WTC11 (cell line): ENCODE data around the gene SIPA1L3. TPM values are rescaled to one million over a fixed set of nuclear protein-coding genes. Genes with fewer than 3 reads are reported as not detected.
A peak's percentile ranks its signal among the peaks of the same experiment; 100 is the strongest.

Source experiments
- ATAC-seq: fragments of 200-7000 bp; cut with Tn5 transposase; 2 replicates; pipeline ENCODE4 v1.10.0; 2021; ENCODE audit warnings: mild to moderate bottlenecking, moderate library complexity
- CTCF ChIA-PET: fragments of 300-600 bp; sonication (Branson Sonifier 250); formaldehyde crosslinking; loops from one replicate; lab custom pipeline; 2021; ENCODE audit warnings: antibody characterized with exemption; lab: Charles Lee
- POLR2A ChIA-PET: fragments of 350-600 bp; sonication (Branson Sonifier 250); formaldehyde crosslinking; loops from one replicate; lab custom pipeline; 2021; ENCODE audit warnings: antibody characterized with exemption; lab: Charles Lee
- DNase-seq: peaks from one replicate; pipeline ENCODE4 v3.0.0; 2021; ENCODE audit warnings: low spot score
- H3K27ac Mint-ChIP-seq: 2 replicates; pipeline ENCODE4 v1.8.0; 2021; ENCODE audit warnings: mixed read lengths
- H3K27me3 Mint-ChIP-seq: 2 replicates; pipeline ENCODE4 v1.8.0; 2021; ENCODE audit warnings: low read depth, mild to moderate bottlenecking, moderate library complexity, mixed read lengths
- H3K36me3 Mint-ChIP-seq: 2 replicates; pipeline ENCODE4 v1.8.0; 2021; ENCODE audit warnings: mixed read lengths
- H3K4me1 Mint-ChIP-seq: 2 replicates; pipeline ENCODE4 v1.8.0; 2022; ENCODE audit warnings: mixed read lengths
- H3K4me3 Mint-ChIP-seq: 2 replicates; pipeline ENCODE4 v1.8.0; 2021; ENCODE audit warnings: mild to moderate bottlenecking, moderate library complexity, mixed read lengths
- H3K9me3 Mint-ChIP-seq: 2 replicates; pipeline ENCODE4 v1.8.0; 2021; ENCODE audit warnings: mixed read lengths
- ELF4 ChIP-seq: sonication (generic); formaldehyde crosslinking; IDR thresholded peaks from 2 replicates; pipeline ENCODE4 v1.8.1; 2022; ENCODE audit warnings: low read depth, mild to moderate bottlenecking, moderate library complexity, missing genetic modification reagents
- ETV6 ChIP-seq: sonication (generic); formaldehyde crosslinking; IDR thresholded peaks from 2 replicates; pipeline ENCODE4 v1.8.1; 2022; ENCODE audit warnings: mild to moderate bottlenecking, missing genetic modification reagents
- FOXJ3 ChIP-seq: sonication (generic); formaldehyde crosslinking; IDR thresholded peaks from 2 replicates; pipeline ENCODE4 v1.9.0; 2021; ENCODE audit warnings: missing genetic modification reagents, mild to moderate bottlenecking, borderline replicate concordance
- FOXK1 ChIP-seq: sonication (generic); formaldehyde crosslinking; IDR thresholded peaks from 2 replicates; pipeline ENCODE4 v1.8.0; 2022; ENCODE audit warnings: mild to moderate bottlenecking, moderate library complexity, missing genetic modification reagents
- GABPB1 ChIP-seq: sonication (generic); formaldehyde crosslinking; IDR thresholded peaks from 2 replicates; pipeline ENCODE4 v1.8.1; 2023; ENCODE audit warnings: mild to moderate bottlenecking, missing genetic modification reagents
- MLX ChIP-seq: sonication (generic); formaldehyde crosslinking; IDR thresholded peaks from 2 replicates; pipeline ENCODE4 v1.8.1; 2023; ENCODE audit warnings: mild to moderate bottlenecking, missing genetic modification reagents, moderate library complexity
- RORB ChIP-seq: fragments of 250-450 bp; sonication (Bioruptor Pico); IDR thresholded peaks from 2 replicates; pipeline ENCODE4 v1.9.0; 2021; ENCODE audit warnings: mild to moderate bottlenecking
- ZNF121 ChIP-seq: sonication (generic); formaldehyde crosslinking; IDR thresholded peaks from 2 replicates; pipeline ENCODE4 v1.8.0; 2023; ENCODE audit warnings: missing genetic modification reagents
- total RNA-seq: library from RNA; stranded (reverse); gene quantifications from 3 replicates; pipeline ENCODE4 v1.2.3, GENCODE V29; 2021
- TF ChIP-seq, protein P1 (sequence below): sonication (generic); formaldehyde crosslinking; IDR thresholded peaks from 2 replicates; pipeline ENCODE4 v1.8.0; 2023; ENCODE audit warnings: missing genetic modification reagents
- TF ChIP-seq, protein P2 (sequence below): sonication (generic); formaldehyde crosslinking; IDR thresholded peaks from 2 replicates; pipeline ENCODE4 v1.8.0; 2022; ENCODE audit warnings: mild to moderate bottlenecking, missing genetic modification reagents
- TF ChIP-seq, protein P3 (sequence below): sonication (generic); formaldehyde crosslinking; IDR thresholded peaks from 2 replicates; pipeline ENCODE4 v1.8.0; 2022; ENCODE audit warnings: missing genetic modification reagents
- TF ChIP-seq, protein P4 (sequence below): sonication (generic); formaldehyde crosslinking; IDR thresholded peaks from 2 replicates; pipeline ENCODE4 v1.8.0; 2023; ENCODE audit warnings: missing genetic modification reagents, mild to moderate bottlenecking, borderline replicate concordance

The SIPA1L3 gene
- total RNA-seq, 1 experiment from 2014 or later, result 41.5 TPM

GRCh38 chr19:38253788-38254187, 346.8 kb downstream of the SIPA1L3 start:
- Mint-ChIP-seq H3K4me1 (peaks cover 48% of the 10 kb centered on the region), H3K27ac (peak overlapping the region; percentile 76; the same call in 1 of the 2 replicates), H3K36me3 (no peaks in the 10 kb centered on the region), H3K4me3 (no peak overlapping the region), H3K27me3 (peaks cover 20% of the 10 kb centered on the region), H3K9me3 (no peaks in the 10 kb centered on the region)
- POLR2A ChIA-PET, result interaction anchor here (3.3 kb wide), 1 partner anchor 10 kb away, joined by 20 read pairs; the partner anchor contains the start of gene SPINT2
- DNase-seq (no peak), ATAC-seq (no peak)
- CTCF ChIA-PET, result interaction anchor here (1.2 to 2.9 kb wide), 3 partner anchors 11 to 134 kb away, joined by 3 to 20 read pairs (median 14); partner anchors contain the start of genes CATSPERG and GGN
- TF ChIP-seq, protein P1, sequence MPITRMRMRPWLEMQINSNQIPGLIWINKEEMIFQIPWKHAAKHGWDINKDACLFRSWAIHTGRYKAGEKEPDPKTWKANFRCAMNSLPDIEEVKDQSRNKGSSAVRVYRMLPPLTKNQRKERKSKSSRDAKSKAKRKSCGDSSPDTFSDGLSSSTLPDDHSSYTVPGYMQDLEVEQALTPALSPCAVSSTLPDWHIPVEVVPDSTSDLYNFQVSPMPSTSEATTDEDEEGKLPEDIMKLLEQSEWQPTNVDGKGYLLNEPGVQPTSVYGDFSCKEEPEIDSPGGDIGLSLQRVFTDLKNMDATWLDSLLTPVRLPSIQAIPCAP (CRISPR knock-in tag), result no peak
- TF ChIP-seq RORB (no peak), GABPB1 (no peak), ELF4 (CRISPR knock-in tag) (no peak), MLX (CRISPR knock-in tag) (no peak), ETV6 (no peak), FOXJ3 (no peak), ZNF121 (CRISPR knock-in tag) (no peak)
- TF ChIP-seq, protein P2, sequence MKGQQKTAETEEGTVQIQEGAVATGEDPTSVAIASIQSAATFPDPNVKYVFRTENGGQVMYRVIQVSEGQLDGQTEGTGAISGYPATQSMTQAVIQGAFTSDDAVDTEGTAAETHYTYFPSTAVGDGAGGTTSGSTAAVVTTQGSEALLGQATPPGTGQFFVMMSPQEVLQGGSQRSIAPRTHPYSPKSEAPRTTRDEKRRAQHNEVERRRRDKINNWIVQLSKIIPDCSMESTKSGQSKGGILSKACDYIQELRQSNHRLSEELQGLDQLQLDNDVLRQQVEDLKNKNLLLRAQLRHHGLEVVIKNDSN, result no peak
- TF ChIP-seq, protein P3, sequence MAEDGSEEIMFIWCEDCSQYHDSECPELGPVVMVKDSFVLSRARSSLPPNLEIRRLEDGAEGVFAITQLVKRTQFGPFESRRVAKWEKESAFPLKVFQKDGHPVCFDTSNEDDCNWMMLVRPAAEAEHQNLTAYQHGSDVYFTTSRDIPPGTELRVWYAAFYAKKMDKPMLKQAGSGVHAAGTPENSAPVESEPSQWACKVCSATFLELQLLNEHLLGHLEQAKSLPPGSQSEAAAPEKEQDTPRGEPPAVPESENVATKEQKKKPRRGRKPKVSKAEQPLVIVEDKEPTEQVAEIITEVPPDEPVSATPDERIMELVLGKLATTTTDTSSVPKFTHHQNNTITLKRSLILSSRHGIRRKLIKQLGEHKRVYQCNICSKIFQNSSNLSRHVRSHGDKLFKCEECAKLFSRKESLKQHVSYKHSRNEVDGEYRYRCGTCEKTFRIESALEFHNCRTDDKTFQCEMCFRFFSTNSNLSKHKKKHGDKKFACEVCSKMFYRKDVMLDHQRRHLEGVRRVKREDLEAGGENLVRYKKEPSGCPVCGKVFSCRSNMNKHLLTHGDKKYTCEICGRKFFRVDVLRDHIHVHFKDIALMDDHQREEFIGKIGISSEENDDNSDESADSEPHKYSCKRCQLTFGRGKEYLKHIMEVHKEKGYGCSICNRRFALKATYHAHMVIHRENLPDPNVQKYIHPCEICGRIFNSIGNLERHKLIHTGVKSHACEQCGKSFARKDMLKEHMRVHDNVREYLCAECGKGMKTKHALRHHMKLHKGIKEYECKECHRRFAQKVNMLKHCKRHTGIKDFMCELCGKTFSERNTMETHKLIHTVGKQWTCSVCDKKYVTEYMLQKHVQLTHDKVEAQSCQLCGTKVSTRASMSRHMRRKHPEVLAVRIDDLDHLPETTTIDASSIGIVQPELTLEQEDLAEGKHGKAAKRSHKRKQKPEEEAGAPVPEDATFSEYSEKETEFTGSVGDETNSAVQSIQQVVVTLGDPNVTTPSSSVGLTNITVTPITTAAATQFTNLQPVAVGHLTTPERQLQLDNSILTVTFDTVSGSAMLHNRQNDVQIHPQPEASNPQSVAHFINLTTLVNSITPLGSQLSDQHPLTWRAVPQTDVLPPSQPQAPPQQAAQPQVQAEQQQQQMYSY (CRISPR knock-in tag), result no peak

- peak overlapping the region; percentile 54 for H3K4me3 Mint-ChIP-seq
- ATAC-seq (peak; percentile 4), DNase-seq (peak; percentile 21)
- H3K27me3 Mint-ChIP-seq, result peaks cover 20% of the 10 kb centered on the region
- H3K4me1 Mint-ChIP-seq, result peaks cover 44% of the 10 kb centered on the region
- no peaks in the 10 kb centered on the region for H3K36me3 Mint-ChIP-seq
- H3K27ac Mint-ChIP-seq, result no peak overlapping the region
- no peaks in the 10 kb centered on the region for H3K9me3 Mint-ChIP-seq
- ChIA-PET POLR2A (interaction anchor here (0.6 to 1.1 kb wide), 3 partner anchors 10 to 132 kb away, joined by 3 to 4 read pairs (median 3); partner anchors contain the start of gene GGN), CTCF (interaction anchor here (0.6 to 3.8 kb wide), 23 partner anchors 9 to 353 kb away, joined by 3 to 100 read pairs (median 5); partner anchors contain the start of genes C19orf33, CATSPERG, FAM98C and GGN)
- TF ChIP-seq, protein P4, sequence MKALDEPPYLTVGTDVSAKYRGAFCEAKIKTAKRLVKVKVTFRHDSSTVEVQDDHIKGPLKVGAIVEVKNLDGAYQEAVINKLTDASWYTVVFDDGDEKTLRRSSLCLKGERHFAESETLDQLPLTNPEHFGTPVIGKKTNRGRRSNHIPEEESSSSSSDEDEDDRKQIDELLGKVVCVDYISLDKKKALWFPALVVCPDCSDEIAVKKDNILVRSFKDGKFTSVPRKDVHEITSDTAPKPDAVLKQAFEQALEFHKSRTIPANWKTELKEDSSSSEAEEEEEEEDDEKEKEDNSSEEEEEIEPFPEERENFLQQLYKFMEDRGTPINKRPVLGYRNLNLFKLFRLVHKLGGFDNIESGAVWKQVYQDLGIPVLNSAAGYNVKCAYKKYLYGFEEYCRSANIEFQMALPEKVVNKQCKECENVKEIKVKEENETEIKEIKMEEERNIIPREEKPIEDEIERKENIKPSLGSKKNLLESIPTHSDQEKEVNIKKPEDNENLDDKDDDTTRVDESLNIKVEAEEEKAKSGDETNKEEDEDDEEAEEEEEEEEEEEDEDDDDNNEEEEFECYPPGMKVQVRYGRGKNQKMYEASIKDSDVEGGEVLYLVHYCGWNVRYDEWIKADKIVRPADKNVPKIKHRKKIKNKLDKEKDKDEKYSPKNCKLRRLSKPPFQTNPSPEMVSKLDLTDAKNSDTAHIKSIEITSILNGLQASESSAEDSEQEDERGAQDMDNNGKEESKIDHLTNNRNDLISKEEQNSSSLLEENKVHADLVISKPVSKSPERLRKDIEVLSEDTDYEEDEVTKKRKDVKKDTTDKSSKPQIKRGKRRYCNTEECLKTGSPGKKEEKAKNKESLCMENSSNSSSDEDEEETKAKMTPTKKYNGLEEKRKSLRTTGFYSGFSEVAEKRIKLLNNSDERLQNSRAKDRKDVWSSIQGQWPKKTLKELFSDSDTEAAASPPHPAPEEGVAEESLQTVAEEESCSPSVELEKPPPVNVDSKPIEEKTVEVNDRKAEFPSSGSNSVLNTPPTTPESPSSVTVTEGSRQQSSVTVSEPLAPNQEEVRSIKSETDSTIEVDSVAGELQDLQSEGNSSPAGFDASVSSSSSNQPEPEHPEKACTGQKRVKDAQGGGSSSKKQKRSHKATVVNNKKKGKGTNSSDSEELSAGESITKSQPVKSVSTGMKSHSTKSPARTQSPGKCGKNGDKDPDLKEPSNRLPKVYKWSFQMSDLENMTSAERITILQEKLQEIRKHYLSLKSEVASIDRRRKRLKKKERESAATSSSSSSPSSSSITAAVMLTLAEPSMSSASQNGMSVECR (CRISPR knock-in tag), result no peak
- TF ChIP-seq FOXK1, result no peak
Observed at GRCh38 chr19:38255383-38256014, 348.5 kb downstream of the SIPA1L3 start.

Other genes with a start within 250 kb of the SIPA1L3 start
- 17.5 to 21.2 TPM (median 20.7 TPM) in 3 replicates for gene ZNF607, start 187.4 kb upstream of the SIPA1L3 start, total RNA-seq
- 12.4 to 14.9 TPM (median 12.7 TPM) in 3 replicates for gene ZNF573, start 127.6 kb upstream of the SIPA1L3 start, total RNA-seq
- gene WDR87, start 614 bp upstream of the SIPA1L3 start, total RNA-seq, result not detected in 3 replicates